ENCODE measurements around the gene RGS9. TPM values are rescaled to one million over a fixed set of nuclear protein-coding genes. Genes with fewer than 3 reads are reported as not detected.

RGS9 gene
- total RNA-seq, 1 experiment from 2014 or later: 8.6 TPM

DNA sequence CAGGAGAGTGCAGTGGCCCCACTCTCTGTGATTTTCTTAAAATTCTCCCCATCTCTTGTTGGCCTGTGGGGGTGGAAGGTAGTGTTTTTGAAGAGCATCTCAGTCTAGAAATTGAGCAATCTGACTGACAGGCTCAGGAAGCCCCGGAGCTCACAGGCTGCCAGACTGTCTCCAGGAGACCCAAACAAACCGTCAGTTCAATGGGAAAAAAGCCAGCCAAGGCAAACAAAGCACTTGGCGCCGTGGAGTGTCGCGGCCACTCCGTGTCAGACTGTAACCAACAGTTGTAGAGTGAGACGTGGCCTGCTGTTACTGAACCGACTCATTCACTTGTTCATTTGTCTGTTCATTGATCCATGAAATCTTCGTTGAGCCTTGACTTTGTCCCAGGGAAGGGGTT lies 33.7 kb downstream of the RGS9 start:
- no peaks in the 10 kb centered on the region for H3K36me3 ChIP-seq (ENCODE audit: control insufficient read depth in 1 of 2, insufficient read depth in 2 of 2, low read length in 2 of 2)
- H3K79me2 ChIP-seq (ENCODE audit: insufficient read depth, low read length): no peaks in the 10 kb centered on the region
- ChIA-PET CTCF (no interaction called here), POLR2A (no interaction called here), RAD21 (ENCODE audit: low non-redundant PET in 1 of 2, low total read pairs in 2 of 2, uncharacterized antibody in 2 of 2, unreplicated experiment in 2 of 2) (no interaction called here)
- DNase-seq (ENCODE audit: low read depth, low spot score) (no peak), ATAC-seq (no peak)
- TF ChIP-seq CBX3 (IDR thresholded peaks at IDR 0.05; ENCODE audit: low read depth) (no peak), CEBPB (IDR thresholded peaks at IDR 0.05; ENCODE audit: low read depth) (no peak), FOSL1 (IDR thresholded peaks at IDR 0.05; ENCODE audit: low read depth) (no peak), JUND (IDR thresholded peaks at IDR 0.05) (no peak), EZH2phosphoT487 (IDR thresholded peaks at IDR 0.05; ENCODE audit: borderline replicate concordance) (no peak), CTCF (IDR thresholded peaks at IDR 0.05 in 2 of 3, conservative IDR thresholded peaks at IDR 0.05 in 1 of 3; ENCODE audit: borderline replicate concordance in 1 of 3, insufficient read depth in 1 of 3, low read depth in 2 of 3, low read length in 2 of 3) (no peak), EZH2 (IDR thresholded peaks at IDR 0.05) (no peak), SRF (IDR thresholded peaks at IDR 0.05; ENCODE audit: low read depth) (no peak), POLR2A (IDR thresholded peaks at IDR 0.05; ENCODE audit: borderline replicate concordance, extremely low read depth, insufficient read depth, insufficient read length) (no peak), RAD21 (IDR thresholded peaks at IDR 0.05; ENCODE audit: low read depth) (no peak), ZNF274 (IDR thresholded peaks at IDR 0.05; ENCODE audit: low read depth, low read length) (no peak), YY1 (IDR thresholded peaks at IDR 0.05; ENCODE audit: extremely low read depth, insufficient replicate concordance, low read depth, low read length) (no peak)
- no TSS peak for BruUV-seq (replicated peaks)
- H3K4me3 ChIP-seq (replicated peaks in 1 of 2; ENCODE audit: low read depth in 1 of 2, low read length in 2 of 2): no peak overlapping the region
- H3K9me3 ChIP-seq (ENCODE audit: control insufficient read depth in 1 of 2, insufficient read depth in 1 of 2, low read depth in 1 of 2, low read length in 2 of 2): no peaks in the 10 kb centered on the region
- no peak overlapping the region for H3K4me2 ChIP-seq (ENCODE audit: low read length)
- peaks cover 0 to 8% of the 10 kb centered on the region in 2 experiments; a peak in 2 of 4 replicates for H3K4me1 ChIP-seq (ENCODE audit: control insufficient read depth in 1 of 2, insufficient read depth in 2 of 2, low read length in 2 of 2)
- H3K27me3 ChIP-seq (ENCODE audit: insufficient read depth, low read length): no peaks in the 10 kb centered on the region; the same call in 1 of the 2 replicates
- no peak overlapping the region for H3K27ac ChIP-seq (ENCODE audit: low read depth, low read length)
- H4K20me1 ChIP-seq (ENCODE audit: insufficient read depth): no peaks in the 10 kb centered on the region
- H3K9ac ChIP-seq (ENCODE audit: low read length): no peak overlapping the region
- no peaks in the 10 kb centered on the region for H3K9me2 ChIP-seq (ENCODE audit: insufficient read depth)
- no peak overlapping the region for H2AFZ ChIP-seq (ENCODE audit: low read depth, low read length, poor library complexity, severe bottlenecking)
- intact Hi-C loops (cut with micrococcal nuclease): no loop called here
